Thyroid gland (tissue), 4 donors: ENCODE results near the gene CLEC4E.

Experiments used
- CTCF ChIP-seq, 6 experiments: fragments of 200-600 bp in 3 of 6; fragments of 450-650 bp in 3 of 6; sonication (generic) in 3 of 6; IDR thresholded peaks; one replicate each; pipeline ENCODE4 v1.5.1; 2016 to 2019; ENCODE audit warnings: antibody characterized with exemption in 6 of 6, mild to moderate bottlenecking in 2 of 6, inconsistent platforms in 1 of 6, moderate library complexity in 1 of 6
- POLR2A ChIP-seq, 2 donors: fragments of 450-650 bp; IDR thresholded peaks; one replicate each; pipeline ENCODE4 v1.6.1; 2017; ENCODE audit warnings: antibody characterized with exemption in 2 of 2, mild to moderate bottlenecking in 2 of 2, moderate library complexity in 1 of 2

GRCh38 chr12:8562310-8562709 lies 21.6 kb upstream of the CLEC4E start:
- TF ChIP-seq CTCF (IDR thresholded peaks at IDR 0.05) = no peak
- TF ChIP-seq POLR2A (IDR thresholded peaks at IDR 0.05) = no peak
